Neural progenitor cell (in vitro differentiated cells): ENCODE results near the gene CCDC68. TPM values are rescaled to one million over a fixed set of nuclear protein-coding genes. Genes with fewer than 3 reads are reported as not detected.

Source experiments
- DNase-seq: peaks from one replicate; pipeline ENCODE4 v3.0.0-alpha.2; 2016; ENCODE audit warnings: low spot score
- H2AFZ ChIP-seq: fragments of 200-600 bp; sonication (generic); replicated peaks from 2 replicates; pipeline ENCODE4 v1.6.1; 2016; ENCODE audit warnings: antibody characterized with exemption
- H3F3A ChIP-seq: fragments of 200-600 bp; sonication (generic); 2 replicates; pipeline ENCODE4 v1.6.1; 2016; ENCODE audit warnings: antibody characterized with exemption, low read depth
- H3K27ac ChIP-seq: fragments of 200-600 bp; sonication (generic); 2 replicates; pipeline ENCODE4 v1.5.1; 2016; ENCODE audit warnings: mild to moderate bottlenecking
- H3K27me3 ChIP-seq: fragments of 200-600 bp; sonication (generic); 2 replicates; pipeline ENCODE4 v1.6.1; 2016; ENCODE audit warnings: mild to moderate bottlenecking, moderate library complexity
- H3K36me3 ChIP-seq: fragments of 200-600 bp; sonication (generic); 2 replicates; pipeline ENCODE4 v1.5.1; 2016
- H3K4me1 ChIP-seq: fragments of 200-600 bp; sonication (generic); 2 replicates; pipeline ENCODE4 v1.6.1; 2016; ENCODE audit warnings: mixed run types
- H3K4me2 ChIP-seq: fragments of 200-600 bp; sonication (generic); 2 replicates; pipeline ENCODE4 v1.6.1; 2016
- H3K4me3 ChIP-seq: fragments of 200-600 bp; sonication (generic); 2 replicates; pipeline ENCODE4 v1.5.1; 2016
- H3K79me2 ChIP-seq: fragments of 200-600 bp; sonication (generic); 2 replicates; pipeline ENCODE4 v1.6.1; 2016; ENCODE audit warnings: low read depth
- H3K9ac ChIP-seq: fragments of 200-600 bp; sonication (generic); 2 replicates; pipeline ENCODE4 v1.6.1; 2016
- H3K9me3 ChIP-seq: fragments of 200-600 bp; sonication (generic); 2 replicates; pipeline ENCODE4 v1.5.1; 2016; ENCODE audit warnings: low read depth
- H4K20me1 ChIP-seq: fragments of 200-600 bp; sonication (generic); 2 replicates; pipeline ENCODE4 v1.6.1; 2016; ENCODE audit warnings: low read depth
- H3K27ac Mint-ChIP-seq: 3 replicates; pipeline ENCODE4 v1.8.0; 2021; ENCODE audit warnings: mixed read lengths
- H3K27me3 Mint-ChIP-seq: 2 replicates; pipeline ENCODE4 v1.8.0; 2022; ENCODE audit warnings: low read depth, mild to moderate bottlenecking, inconsistent platforms, moderate library complexity, mixed read lengths; ENCODE audit not compliant: insufficient read depth
- H3K36me3 Mint-ChIP-seq: 3 replicates; pipeline ENCODE4 v1.8.0; 2021; ENCODE audit warnings: mixed read lengths
- H3K4me1 Mint-ChIP-seq: 3 replicates; pipeline ENCODE4 v1.8.0; 2021; ENCODE audit warnings: mixed read lengths
- H3K4me3 Mint-ChIP-seq: 3 replicates; pipeline ENCODE4 v1.8.0; 2021; ENCODE audit warnings: mild to moderate bottlenecking, moderate library complexity, mixed read lengths
- H3K9me3 Mint-ChIP-seq: 3 replicates; pipeline ENCODE4 v1.8.0; 2020; ENCODE audit warnings: mixed read lengths
- CTCF ChIP-seq: fragments of 200-600 bp; sonication (generic); IDR thresholded peaks from 2 replicates; pipeline ENCODE4 v1.5.1; 2017; ENCODE audit warnings: antibody characterized with exemption, mild to moderate bottlenecking
- EZH2 ChIP-seq: fragments of 200-600 bp; sonication (generic); IDR thresholded peaks from 2 replicates; pipeline ENCODE4 v1.6.1; 2017; ENCODE audit warnings: antibody characterized with exemption, mild to moderate bottlenecking, moderate library complexity
- EZH2phosphoT487 ChIP-seq: fragments of 200-600 bp; sonication (generic); IDR thresholded peaks from 2 replicates; pipeline ENCODE4 v1.6.1; 2017; ENCODE audit warnings: antibody characterized with exemption
- total RNA-seq: library from RNA; depleted of rRNA; stranded (reverse); fragments of >200 nt; gene quantifications from 2 replicates; pipeline ENCODE4 v1.2.3, GENCODE V29; 2015; ENCODE audit warnings: low replicate concordance

Gene CCDC68
- total RNA-seq, 1 donor from 2014 or later = not detected

GRCh38 chr18:54926593-54927325 is 32.5 kb downstream of the CCDC68 start:
- no peak overlapping the region for H3K9ac ChIP-seq
- no peaks in the 10 kb centered on the region for H3K9me3 ChIP-seq
- H3K27ac Mint-ChIP-seq = no peak overlapping the region
- H3K4me3 Mint-ChIP-seq = no peak overlapping the region
- no peak overlapping the region for H3K27ac ChIP-seq
- no peaks in the 10 kb centered on the region for H3F3A ChIP-seq
- H3K27me3 Mint-ChIP-seq = peaks cover 3% of the 10 kb centered on the region
- no peaks in the 10 kb centered on the region for H3K4me1 ChIP-seq
- DNase-seq = no peak
- H2AFZ ChIP-seq = no peak overlapping the region
- no peaks in the 10 kb centered on the region for H3K36me3 Mint-ChIP-seq
- no peak overlapping the region for H3K4me3 ChIP-seq
- no peaks in the 10 kb centered on the region for H3K4me1 Mint-ChIP-seq
- TF ChIP-seq EZH2 (no peak), EZH2phosphoT487 (no peak), CTCF (no peak)
- no peaks in the 10 kb centered on the region for H3K36me3 ChIP-seq
- H4K20me1 ChIP-seq = no peaks in the 10 kb centered on the region
- no peak overlapping the region for H3K4me2 ChIP-seq
- no peaks in the 10 kb centered on the region for H3K9me3 Mint-ChIP-seq
- no peaks in the 10 kb centered on the region for H3K27me3 ChIP-seq
- H3K79me2 ChIP-seq = no peaks in the 10 kb centered on the region

GRCh38 chr18:54924948-54925347 is 34.3 kb downstream of the CCDC68 start:
- Histone ChIP-seq H4K20me1 (no peaks in the 10 kb centered on the region), H3F3A (no peaks in the 10 kb centered on the region), H3K79me2 (no peaks in the 10 kb centered on the region), H3K27me3 (no peaks in the 10 kb centered on the region), H3K36me3 (no peaks in the 10 kb centered on the region), H3K4me3 (no peak overlapping the region), H3K9ac (no peak overlapping the region), H3K9me3 (no peaks in the 10 kb centered on the region), H2AFZ (no peak overlapping the region), H3K4me1 (no peaks in the 10 kb centered on the region), H3K4me2 (no peak overlapping the region), H3K27ac (no peak overlapping the region)
- H3K9me3 Mint-ChIP-seq = no peaks in the 10 kb centered on the region
- TF ChIP-seq EZH2phosphoT487 (no peak), CTCF (no peak), EZH2 (no peak)
- H3K27me3 Mint-ChIP-seq = peaks cover 3% of the 10 kb centered on the region
- no peak overlapping the region for H3K27ac Mint-ChIP-seq
- no peak for DNase-seq
- H3K4me1 Mint-ChIP-seq = no peaks in the 10 kb centered on the region
- no peaks in the 10 kb centered on the region for H3K36me3 Mint-ChIP-seq
- no peak overlapping the region for H3K4me3 Mint-ChIP-seq

- Histone ChIP-seq H4K20me1 (no peaks in the 10 kb centered on the region), H3K27me3 (no peaks in the 10 kb centered on the region), H3K4me3 (no peak overlapping the region), H3K9ac (no peak overlapping the region), H3K9me3 (no peaks in the 10 kb centered on the region), H3K36me3 (no peaks in the 10 kb centered on the region), H3K79me2 (no peaks in the 10 kb centered on the region), H3K4me1 (no peaks in the 10 kb centered on the region), H3K4me2 (no peak overlapping the region), H2AFZ (no peak overlapping the region), H3F3A (no peaks in the 10 kb centered on the region), H3K27ac (no peak overlapping the region)
- Mint-ChIP-seq H3K9me3 (no peaks in the 10 kb centered on the region), H3K27ac (no peak overlapping the region), H3K36me3 (no peaks in the 10 kb centered on the region), H3K4me1 (peaks cover 8% of the 10 kb centered on the region), H3K27me3 (peaks cover 3% of the 10 kb centered on the region), H3K4me3 (no peak overlapping the region)
- TF ChIP-seq EZH2phosphoT487 (no peak), CTCF (no peak), EZH2 (no peak)
- no peak for DNase-seq
Observed at GRCh38 chr18:54923339-54923956, 35.8 kb downstream of the CCDC68 start.
